Cardiac fibroblast (primary cell): ENCODE measurements around the gene SRSF1.
A peak's percentile ranks its signal among the peaks of the same experiment; 100 is the strongest.

ENCODE experiments used
- DNase-seq, 2 donors: peaks; one replicate each; pipeline versions ENCODE4 v3.0.0 to v3.0.0-alpha.2; 2010; ENCODE audit warnings: low read depth in 2 of 2
- H3K4me3 ChIP-seq, 2 donors: replicated peaks in 1 of 2; 1 replicate in 1 of 2; 2 replicates in 1 of 2; pipeline ENCODE4 v1.5.1; 2011; ENCODE audit warnings: low read depth in 2 of 2, low read length in 2 of 2, mild to moderate bottlenecking in 2 of 2, moderate library complexity in 1 of 2
- TF ChIP-seq, protein P1 (sequence below): IDR thresholded peaks from one replicate; pipeline ENCODE4 v1.5.1; 2011; ENCODE audit warnings: low read depth, mild to moderate bottlenecking, low read length, inconsistent platforms

The SRSF1 gene

DNA sequence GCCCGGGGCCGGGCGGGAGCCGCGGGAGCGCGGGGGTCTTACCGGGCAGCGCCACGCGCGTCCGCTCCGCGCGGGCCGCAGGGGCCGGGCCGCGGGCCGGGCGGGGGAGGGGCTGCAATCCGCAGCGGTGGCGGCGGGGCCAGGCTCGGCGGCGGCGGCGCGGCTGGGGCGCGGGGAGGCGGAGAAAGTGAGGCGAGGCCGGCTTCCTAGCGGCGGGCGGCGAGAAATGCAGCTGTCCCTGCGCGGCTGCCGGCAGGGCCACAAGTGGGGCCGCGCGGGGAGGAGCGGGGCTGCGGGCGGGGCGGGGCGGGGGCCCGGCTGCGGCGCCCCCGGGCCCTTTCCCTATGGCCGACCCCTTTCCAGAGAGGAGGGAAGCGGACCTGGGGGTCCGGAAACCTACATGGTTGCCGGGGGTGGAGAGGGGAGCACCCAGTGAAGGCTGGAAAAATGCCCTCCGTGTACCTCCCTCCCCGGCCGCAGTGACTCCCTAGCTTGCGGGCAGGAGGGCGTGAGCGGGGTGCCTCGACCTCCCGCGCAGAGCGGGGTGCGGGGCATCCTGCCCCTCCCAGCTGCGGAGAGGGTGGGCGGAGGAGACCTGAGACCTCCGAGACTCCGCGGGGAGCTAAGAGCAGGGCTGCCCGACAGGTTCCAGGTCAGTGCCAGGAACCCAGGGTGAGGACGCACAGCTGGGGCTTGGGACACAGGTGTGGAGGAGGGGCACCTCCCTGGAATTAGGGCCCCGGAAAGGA lies 51.7 kb downstream of the SRSF1 start, which contains the start of gene CUEDC1:
Gene CUEDC1 (minus strand): TSS at position 230 of the 749 bp plus-strand sequence. CDS start 69,848 bp downstream, outside the sequence.
- peak; percentile 50 to 71 for DNase-seq
- TF ChIP-seq, protein P1, sequence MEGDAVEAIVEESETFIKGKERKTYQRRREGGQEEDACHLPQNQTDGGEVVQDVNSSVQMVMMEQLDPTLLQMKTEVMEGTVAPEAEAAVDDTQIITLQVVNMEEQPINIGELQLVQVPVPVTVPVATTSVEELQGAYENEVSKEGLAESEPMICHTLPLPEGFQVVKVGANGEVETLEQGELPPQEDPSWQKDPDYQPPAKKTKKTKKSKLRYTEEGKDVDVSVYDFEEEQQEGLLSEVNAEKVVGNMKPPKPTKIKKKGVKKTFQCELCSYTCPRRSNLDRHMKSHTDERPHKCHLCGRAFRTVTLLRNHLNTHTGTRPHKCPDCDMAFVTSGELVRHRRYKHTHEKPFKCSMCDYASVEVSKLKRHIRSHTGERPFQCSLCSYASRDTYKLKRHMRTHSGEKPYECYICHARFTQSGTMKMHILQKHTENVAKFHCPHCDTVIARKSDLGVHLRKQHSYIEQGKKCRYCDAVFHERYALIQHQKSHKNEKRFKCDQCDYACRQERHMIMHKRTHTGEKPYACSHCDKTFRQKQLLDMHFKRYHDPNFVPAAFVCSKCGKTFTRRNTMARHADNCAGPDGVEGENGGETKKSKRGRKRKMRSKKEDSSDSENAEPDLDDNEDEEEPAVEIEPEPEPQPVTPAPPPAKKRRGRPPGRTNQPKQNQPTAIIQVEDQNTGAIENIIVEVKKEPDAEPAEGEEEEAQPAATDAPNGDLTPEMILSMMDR = peak; percentile 1
- peak within 1 kb of the TSS; percentile 65 to 69 for H3K4me3 ChIP-seq

DNA sequence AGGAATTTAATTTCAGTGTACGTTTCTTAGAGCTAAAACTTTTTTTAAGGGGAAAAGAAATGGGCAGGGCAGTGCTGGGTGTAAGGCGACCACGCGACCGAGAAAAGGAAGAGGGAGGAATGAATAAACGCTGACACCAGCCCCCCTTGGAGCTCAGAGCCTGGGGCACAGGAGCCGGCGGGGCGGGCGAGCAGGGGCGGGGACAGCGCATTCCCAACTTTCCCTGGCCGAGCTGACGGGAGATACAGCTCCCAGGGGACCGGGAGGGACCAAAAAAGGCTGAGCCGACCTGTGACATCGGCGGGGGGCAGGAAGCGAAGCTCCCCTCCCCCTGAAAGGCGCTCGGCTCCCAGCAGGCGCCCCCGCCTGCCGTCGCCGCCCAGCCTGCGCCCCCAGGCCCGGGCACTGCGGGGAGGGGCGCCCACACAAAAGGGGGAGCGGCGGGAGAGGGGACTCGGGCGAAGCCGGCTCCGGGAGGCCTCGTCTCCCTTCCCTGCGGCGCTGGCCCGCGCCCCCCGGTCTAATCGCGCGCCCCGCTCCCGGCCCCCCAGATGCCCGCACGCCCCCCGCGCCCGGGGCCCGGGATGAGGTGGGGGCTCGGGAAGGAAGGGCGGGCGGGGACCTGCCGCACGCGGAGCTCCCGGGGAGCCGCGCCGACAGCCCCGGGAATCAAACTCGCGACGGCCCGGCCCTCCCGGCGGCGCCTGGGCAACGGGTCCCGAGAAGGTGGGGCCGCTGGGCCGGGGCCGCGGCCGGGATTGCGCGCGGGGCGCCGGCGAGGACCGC lies 52.5 kb downstream of the SRSF1 start:
- DNase-seq = peak; percentile 59 to 69
- peak overlapping the region; percentile 57 to 69 for H3K4me3 ChIP-seq
- TF ChIP-seq, protein P1 = no peak

GRCh38 chr17:57953705-57954396 lies 53.2 kb downstream of the SRSF1 start:
- TF ChIP-seq, protein P1 = no peak
- no peak for DNase-seq
- peak overlapping the region; percentile 57 to 69 for H3K4me3 ChIP-seq
